Fibroblast of skin of left quadriceps (primary cell): ENCODE data around the gene PREB.
A peak's percentile ranks its signal among the peaks of the same experiment; 100 is the strongest.

Experiments
- DNase-seq, 2 experiments: peaks; one replicate each; pipeline ENCODE4 v3.0.0-alpha.2; 2013; ENCODE audit warnings: low read depth in 2 of 2

PREB gene

DNA sequence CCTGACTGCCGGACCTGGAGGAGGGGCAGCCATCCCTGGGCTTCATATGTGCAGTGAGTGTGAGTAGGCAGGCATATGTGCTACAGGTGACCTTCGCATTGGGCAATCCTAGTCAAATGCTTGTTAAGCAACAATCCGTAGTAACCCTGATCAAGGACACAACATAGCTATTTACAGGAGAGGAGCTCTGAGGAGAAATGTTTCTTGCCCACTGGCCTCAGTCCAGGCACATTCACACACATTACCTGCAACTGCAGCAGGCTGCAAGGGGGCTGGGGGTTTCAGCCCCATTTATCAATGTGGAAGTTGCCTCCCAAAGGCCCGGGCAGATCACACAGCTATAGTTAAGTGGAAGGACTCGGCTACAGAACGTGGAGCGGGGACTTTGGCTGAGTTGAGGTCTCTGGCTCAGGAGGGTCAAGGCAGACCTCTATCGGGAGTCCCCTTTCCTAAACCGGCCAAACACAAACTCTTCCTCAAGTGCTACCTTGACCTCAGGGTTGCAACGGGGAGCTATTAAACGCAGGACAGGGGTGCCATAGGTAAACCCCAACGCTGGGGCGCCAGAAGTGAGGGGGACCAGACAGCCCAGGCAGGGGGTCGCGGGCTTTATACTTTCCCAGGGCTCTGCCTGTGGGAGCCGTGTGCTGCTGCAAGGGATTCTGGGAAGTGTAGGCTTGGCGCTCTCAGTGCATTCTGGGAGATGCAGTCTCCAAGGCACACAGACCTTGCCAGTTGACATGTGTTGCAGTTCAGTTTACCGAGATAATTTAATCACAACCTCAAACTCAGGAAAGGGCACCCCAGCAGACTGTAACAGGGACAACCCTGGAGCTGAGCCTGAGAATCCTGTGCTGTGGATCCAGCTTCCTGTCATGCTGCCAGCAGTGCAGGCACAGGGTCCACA is 38.4 kb downstream of the PREB start:
- DNase-seq, result no peak

DNA sequence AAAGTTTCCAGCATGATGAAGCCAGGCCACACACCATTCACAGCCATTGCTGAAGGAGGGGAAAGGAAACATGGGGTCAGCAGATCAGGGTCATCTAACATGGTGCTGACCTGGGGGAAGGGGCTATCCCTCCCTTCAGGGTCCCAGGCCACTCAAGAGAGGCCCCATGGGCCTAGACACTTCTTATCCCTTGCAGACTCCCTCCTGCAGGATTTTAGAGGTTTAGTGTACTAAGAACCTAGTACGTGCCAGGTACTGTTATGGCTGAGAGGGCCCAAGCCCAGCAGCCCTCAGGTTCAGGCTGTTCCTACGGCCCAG is 39.0 kb downstream of the PREB start:
- no peak for DNase-seq

DNA sequence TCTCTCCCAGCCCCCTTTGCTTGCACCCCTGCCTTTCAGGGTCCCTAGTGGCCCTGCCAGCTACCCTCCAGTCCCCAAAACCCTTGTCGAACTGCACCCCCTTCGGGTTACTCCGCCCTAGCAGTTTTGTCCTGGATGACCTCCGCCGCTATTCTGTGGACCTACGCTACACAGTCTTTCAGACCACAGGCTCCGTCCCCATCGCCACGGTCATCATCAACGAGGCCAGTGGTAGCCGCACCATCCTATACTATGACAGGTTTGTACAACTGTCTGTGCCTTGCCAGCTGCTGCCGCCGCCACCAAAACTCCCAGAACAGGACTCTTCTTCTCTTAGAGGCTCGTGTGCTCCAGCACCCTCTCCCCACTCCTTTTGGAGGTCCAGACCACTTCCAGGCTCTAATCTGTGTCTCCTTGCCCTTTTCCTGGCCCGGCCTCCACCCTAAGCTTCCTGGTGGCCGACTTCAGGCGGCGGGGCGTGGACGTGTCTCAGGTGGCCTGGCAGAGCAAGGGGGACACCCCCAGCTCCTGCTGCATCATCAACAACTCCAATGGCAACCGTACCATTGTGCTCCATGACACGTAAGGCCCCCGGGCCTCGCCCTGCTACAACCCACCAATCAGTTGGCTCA is 40.0 kb downstream of the PREB start:
- DNase-seq, result no peak

DNA sequence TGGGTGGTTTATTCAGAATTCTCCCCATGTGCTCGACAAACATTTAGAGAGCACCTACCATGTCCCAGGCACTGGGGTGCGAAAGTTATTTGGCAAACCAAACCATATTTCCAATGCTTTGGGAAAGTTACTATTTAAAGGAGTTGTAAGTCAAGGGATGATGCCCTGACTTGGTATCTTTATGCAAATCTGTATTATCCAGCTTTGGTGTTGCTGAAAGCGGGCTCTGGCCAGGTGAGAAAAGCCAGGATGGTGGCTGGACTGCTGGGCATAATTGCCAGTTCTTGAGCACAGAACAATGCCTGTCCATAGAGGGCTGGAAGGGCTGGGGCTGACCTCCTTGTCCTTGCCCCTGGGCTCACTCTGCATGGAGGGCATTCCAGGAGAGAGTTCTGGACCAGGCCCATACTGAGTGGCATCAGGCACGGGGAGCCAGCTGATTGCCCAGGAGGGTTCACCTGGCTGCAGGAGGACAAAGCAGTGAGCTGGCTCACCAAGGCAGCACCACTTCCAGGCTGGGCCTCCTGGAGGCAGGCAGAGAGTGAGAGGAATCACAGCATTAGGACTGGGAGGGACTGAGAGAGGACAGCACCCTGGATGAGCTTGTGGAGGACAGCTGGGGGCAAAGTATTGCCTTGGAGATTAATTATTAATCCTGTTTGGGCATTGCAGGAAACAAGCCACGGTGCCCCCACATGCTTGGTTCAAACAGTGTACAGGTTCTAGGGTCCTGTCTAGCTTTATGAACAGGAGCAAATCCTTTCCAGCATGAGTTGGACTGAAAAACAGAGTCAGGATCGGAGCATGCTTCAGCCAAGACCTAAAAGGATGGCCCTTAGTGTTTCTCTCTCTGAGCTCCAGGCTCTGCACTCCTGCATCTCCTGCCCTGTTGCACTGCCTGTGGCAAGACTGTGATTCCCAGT is 40.7 kb downstream of the PREB start:
- no peak for DNase-seq

DNA sequence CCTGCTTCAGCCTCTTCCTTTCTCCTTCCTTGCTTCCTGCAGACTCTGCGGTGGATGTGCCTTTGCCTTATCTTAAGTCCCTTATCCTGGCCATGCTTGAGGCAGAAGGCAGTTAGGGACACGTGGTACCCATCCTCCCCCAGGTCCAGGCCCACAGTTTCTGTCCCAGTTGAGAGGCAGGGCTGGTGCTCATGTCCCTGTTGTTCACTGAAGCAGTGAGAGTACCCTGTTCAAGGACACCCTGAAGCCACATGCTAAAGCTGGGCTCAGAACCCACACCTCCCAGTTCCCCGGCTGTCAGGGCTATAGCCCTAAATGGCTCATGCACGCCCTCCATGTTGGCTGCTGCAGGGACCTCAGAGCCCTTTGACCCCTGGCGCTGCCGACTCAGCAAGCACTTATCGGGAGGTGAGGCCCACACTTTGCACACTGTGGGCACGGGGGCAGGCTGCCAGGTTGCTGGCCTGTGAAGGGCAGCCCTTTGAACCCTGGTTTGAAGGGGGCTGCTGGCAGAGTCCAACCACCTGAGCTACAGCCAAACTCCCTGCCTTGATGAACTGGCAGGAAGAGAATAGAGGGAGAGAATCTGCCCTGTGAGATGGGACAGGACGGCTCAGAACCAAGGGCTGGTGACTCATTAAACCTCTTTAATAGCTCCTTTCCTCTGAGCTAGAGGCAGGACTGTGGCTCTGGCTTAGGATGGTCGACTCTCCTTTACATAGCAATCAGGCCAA is 41.6 kb downstream of the PREB start:
- DNase-seq, result no peak

DNA sequence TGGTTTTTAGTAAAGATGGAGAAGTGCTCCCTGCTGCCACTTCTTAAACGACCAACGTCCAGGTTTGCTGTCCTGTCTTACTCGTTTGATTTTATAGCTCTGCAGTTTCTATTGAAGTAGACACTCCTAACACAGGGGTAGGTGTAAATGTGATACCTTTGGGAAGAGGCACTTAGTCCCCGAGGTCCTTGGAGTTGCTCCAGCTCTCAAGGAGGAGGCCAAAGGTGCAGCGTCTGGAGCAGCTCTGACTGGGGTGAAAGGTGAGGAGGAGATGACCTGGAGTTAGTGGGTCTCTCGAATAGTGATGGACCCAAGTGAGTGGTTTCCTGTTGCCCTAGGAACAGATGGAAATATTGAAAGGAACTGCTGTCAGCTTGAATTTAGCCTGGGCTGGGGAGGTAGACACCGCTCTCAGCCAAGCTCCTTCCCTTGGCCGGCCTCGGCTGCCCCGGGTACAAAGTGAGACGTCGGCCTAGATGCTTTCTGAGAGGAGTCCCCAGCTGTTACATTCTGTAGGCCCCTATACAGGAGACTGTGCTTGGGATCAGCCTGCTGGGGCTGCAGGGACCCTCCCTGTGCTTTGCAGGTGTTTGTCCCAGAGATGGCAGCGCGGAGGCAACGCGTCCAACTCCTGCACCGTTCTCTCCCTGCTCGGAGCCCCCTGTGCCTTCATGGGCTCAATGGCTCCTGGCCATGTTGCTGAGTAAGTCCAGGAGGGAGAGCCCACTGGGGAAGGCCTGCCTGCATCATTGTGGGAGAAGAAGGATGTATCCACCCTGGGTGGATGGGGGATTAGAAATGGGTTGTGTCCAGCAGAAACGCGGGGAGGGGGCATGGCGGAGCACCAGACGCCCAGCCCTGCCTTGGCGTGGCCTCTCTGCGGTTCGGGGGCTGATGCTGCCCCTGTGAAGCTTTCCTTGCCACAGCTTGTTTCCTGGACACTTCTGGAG is 42.4 kb downstream of the PREB start:
- DNase-seq, result no peak

DNA sequence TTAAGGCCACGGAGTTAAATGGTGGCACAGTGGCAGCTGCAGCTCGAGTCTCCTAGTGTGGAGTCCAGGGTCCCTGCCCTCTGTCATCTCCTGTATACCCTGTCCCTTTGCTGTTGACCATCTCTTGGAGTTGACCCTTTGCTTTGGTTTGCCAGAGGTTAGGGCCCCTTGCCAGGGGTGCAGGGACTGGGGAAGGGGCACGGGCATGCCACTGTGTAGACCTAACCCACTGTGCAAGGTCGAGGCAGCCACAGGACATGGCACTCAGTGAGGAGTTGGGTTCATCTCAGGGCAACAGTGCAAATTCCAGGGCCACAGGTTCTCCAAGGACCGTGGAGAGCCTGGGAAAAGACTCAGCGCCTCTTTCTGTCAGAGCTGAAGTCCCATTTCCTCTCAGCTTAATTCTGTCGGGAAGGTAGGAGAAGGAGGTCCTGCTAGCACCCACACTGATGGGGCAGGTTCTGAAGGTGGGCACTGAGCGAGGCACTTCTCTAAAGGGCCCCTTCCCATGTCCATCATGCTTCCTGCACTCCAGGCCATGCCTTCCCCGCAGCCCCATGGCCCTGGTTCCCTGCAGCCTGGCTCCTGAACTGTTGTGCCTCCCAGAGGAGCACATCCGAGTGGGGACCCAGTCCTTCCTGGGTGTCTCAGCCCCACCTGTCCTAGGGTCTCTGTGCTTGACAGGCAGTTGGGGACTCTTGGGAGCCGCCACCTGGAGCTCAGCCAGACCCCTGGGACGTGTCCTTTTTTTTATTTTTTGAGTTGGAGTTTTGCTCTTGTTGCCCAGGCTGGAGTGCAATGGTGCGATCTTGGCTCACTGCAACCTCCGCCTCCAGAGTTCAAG is 45.1 kb downstream of the PREB start:
- no peak for DNase-seq

DNA sequence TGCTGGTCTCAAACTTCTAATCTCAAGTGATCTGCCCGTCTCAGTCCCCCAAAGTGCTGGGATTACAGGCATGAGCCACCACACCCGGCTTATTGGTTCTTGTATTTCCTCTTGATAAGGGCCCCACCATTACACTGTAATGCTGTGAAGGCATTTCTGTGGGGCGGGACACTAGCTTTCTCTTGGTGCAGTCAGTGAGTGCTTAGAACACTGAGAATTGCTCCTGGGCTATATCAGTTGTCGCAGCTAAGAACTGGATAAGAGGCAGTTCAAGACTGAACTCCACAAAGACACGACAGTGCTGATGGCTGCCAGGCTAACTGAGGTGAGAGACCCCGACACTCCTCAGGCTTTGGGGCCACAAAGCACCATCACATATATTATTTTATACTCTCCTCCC is 45.8 kb downstream of the PREB start:
- DNase-seq, result no peak

DNA sequence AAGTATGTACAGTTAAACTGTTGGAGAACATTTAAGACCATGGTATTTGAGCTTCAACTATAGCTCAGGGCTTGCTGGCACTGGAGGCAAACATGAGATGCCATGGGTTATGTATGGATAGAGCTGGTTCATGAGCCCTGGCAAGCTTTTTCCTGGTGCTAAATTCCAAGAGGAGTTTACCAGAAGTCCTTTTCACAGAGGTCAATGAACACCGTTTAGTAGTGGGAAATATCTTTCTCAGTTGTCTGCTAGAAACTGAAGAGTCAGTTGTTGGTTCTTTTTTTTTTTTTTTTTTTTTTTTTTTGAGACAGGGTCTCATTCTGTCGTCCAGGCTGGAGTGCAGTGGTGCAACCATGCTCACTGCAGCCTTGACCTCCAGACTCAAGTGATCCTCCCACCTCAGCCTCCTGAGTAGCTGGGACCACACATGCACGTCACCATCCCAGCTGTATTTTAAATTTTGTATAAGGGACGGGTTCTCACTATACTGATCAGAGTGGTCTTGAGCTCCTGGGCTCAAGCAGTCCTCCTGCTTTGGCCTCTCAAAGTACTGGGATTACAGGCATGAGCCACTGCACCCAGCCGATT is 46.5 kb downstream of the PREB start:
- no peak for DNase-seq

DNA sequence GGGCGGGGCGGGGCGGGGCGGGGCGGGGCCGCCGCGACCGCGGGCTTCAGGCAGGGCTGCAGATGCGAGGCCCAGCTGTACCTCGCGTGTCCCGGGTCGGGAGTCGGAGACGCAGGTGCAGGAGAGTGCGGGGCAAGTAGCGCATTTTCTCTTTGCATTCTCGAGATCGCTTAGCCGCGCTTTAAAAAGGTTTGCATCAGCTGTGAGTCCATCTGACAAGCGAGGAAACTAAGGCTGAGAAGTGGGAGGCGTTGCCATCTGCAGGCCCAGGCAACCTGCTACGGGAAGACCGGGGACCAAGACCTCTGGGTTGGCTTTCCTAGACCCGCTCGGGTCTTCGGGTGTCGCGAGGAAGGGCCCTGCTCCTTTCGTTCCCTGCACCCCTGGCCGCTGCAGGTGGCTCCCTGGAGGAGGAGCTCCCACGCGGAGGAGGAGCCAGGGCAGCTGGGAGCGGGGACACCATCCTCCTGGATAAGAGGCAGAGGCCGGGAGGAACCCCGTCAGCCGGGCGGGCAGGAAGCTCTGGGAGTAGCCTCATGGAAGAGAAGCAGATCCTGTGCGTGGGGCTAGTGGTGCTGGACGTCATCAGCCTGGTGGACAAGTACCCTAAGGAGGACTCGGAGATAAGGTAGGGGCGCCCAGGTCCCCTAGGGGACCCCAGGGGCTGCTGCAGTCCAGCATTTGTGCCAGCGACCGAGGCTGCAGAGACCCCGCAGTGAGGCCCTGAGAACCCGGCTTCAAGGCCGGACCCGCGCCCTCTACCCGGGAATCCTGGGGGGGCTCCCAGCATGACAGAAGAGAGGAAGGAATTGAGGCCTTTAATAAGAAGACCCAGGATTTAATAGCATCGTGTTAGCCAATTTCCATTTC is 47.5 kb downstream of the PREB start, which contains the start of gene KHK:
Gene KHK, plus strand, starts transcription at position 49 of the 870 bp plus-strand sequence. Its CDS starts 488 bp downstream, at position 537.
- DNase-seq, result no peak

DNA sequence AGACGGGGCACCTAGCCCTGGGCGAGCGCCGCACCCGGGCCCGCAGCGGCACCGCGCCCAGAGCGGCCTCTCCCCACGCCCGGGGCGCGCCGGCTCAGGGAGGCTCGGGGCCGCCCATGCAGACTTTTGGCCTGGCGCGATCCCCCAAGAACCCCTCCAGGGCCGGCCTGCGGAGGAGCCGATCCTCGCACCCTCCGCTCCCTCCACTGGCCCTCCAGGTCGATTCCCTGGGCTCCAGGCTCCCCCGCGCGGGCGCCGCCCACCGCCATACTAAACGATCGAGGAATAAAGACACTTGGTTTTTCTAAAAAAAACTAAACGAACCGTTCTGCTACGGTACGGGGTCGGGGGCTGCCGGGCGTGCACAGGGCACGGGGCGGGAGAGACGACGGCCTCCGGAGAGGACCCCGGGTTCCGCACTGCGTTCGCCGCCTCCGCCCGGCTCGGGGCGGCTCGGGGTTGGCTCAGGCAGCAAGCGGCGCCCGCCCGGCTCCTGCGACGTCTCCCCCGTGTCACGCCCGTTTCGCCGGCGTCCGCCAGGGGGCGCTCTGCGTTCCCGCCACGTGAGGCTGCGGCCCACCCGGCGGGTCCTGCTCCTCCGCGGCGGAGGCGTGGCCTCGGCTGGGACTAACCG is 48.2 kb downstream of the PREB start:
- DNase-seq, result peak; percentile 80 to 82

DNA sequence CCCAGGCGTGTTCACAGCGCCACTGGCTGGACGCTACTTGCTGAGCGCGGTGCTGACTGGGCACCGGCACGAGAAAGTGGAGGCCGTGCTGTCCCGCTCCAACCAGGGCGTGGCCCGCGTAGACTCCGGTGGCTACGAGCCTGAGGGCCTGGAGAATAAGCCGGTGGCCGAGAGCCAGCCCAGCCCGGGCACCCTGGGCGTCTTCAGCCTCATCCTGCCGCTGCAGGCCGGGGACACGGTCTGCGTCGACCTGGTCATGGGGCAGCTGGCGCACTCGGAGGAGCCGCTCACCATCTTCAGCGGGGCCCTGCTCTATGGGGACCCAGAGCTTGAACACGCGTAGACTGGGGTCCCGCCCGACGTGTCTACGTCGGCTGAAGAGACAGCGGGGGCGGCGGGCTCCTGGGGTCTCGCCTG is 48.8 kb downstream of the PREB start:
- DNase-seq, result no peak

DNA sequence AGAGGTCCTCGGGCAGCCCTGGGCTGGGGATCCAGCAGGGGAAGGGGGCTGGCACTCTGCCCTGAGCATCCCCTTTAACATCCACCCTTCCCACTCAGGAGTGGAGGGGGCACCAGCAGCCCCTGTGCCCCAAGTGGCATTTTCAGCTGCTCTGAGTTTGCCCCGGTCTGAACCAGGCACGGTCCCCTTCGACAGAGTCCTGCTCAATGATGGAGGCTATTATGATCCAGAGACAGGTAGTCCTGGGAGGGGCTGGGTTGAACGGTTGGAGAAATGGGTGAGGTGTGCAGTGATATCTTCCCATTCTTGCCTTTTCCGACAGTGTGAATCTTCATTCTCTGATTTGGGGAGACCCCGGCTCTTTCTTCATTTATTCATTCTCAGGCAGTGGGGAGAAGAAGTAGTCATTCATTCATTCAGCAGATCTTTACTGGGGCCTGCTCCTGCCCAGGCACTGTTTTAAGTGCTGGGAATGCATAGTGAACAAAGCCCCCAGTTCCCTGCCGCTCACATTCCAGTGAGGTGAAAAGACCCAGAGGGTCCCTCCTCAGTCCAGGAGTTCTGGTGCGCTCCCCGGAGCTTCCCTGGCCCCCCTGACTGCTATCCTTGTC is 49.3 kb downstream of the PREB start:
- DNase-seq, result no peak

DNA sequence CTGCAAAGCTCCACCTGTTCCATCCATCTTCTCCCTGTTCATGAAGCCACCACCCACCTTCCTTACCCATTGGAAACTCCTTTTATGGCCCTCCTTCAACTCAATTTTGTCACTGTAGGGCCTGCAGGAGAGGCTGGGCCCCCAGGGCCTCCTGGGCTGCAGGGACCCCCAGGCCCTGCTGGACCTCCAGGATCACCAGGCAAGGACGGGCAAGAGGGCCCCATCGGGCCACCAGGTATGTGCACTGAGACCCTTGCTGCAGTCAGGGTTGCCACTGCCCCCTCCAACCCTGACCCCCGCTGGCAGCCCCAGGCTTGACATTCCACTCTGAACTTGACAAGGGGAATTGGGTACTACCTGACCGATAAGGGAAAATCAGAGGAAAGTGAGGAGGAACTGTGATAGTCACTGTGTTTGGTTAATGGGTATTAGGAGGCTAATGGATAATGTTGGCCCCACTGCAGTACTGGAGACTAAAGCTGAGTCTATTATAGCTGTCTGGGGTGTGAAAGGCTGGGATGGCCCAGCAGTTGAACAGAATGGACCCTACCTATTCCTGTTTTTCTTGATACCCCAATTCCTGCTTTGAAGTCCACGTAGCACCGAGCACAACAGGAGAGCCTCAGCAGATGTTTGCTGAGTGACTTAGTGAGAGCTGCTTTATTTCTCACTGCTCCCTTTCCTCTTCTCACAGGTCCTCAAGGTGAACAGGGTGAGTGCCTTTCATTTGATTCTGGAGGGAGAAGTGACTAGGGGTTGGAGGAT is 50.0 kb downstream of the PREB start:
- DNase-seq, result no peak

DNA sequence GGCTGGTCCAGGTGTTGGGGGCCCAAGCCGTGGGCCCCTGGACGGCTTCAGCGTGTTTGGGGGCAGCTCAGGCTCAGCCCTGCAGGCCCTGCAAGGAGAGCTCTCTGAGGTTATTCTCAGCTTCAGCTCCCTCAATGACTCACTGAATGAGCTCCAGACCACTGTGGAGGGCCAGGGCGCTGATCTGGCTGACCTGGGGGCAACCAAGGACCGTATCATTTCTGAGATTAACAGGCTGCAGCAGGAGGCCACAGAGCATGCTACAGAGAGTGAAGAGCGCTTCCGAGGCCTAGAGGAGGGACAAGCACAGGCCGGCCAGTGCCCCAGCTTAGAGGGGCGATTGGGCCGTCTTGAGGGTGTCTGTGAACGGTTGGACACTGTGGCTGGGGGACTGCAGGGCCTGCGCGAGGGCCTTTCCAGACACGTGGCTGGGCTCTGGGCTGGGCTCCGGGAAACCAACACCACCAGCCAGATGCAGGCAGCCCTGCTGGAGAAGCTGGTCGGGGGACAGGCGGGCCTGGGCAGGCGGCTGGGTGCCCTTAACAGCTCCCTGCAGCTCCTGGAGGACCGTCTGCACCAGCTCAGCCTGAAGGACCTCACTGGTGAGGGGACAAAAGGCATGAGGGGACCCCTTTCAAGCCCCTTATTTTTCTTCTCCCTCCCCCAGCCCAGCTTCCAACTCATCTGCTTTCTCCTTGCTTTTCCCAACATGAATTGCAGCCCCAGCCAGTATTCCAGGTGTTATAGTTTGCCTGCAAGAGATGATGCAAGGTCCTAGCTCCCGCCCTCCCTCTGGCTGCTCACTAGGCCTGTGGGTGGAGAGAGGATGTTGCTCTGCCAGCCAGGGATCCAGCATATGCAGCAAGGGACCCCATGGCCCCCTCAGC is 50.8 kb downstream of the PREB start:
- no peak for DNase-seq
